ENCODE measurements around the gene CTDSPL2. TPM values are rescaled to one million over a fixed set of nuclear protein-coding genes. Genes with fewer than 3 reads are reported as not detected.

The CTDSPL2 gene
- total and polyA plus RNA-seq, 2 experiments from 2014 or later: 42.2 to 86.2 TPM

DNA sequence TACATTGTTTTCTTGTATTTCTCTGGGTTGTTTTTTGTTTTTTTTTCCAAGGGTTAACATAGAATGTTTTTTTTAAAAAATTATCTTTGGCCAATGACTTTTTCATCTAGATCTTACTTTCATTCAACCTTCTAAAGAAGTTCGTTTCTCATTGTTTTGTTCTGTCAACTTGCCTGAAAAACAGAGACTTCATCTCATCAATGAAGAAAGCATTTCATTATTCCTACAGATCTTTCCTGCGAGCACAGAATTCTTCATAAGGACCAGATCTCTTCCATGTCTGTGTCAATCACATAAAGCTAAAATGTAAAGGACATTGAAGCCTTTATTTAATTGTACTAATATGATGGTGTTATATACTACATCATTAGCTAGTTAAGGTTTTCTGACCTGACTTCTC is 99.8 kb downstream of the CTDSPL2 start:
- H2AFZ ChIP-seq: no peak overlapping the region
- no peak overlapping the region for H3K4me3 Mint-ChIP-seq
- no peak for ATAC-seq
- no peak overlapping the region for H3K27ac Mint-ChIP-seq
- no peaks in the 10 kb centered on the region for H3K4me1 Mint-ChIP-seq
- H3F3A ChIP-seq (replicated peaks; ENCODE audit: low read depth): 0 out of 2 replicates have a peak, but pooled peaks cover 5% of the 10 kb centered on the region
- peaks cover 4% of the 10 kb centered on the region for H3K27me3 Mint-ChIP-seq (ENCODE audit: insufficient read depth, low read depth, poor library complexity)
- peaks cover 4% of the 10 kb centered on the region; the same call in 1 of the 2 replicates for H4K20me1 ChIP-seq (replicated peaks; ENCODE audit: insufficient read depth)
- H3K27ac ChIP-seq (ENCODE audit: low read depth): no peak overlapping the region
- no peaks in the 10 kb centered on the region for H3K79me2 ChIP-seq (replicated peaks; ENCODE audit: insufficient read depth)
- H3K4me2 ChIP-seq: no peak overlapping the region
- peaks cover 19% of the 10 kb centered on the region; the same call in 2 of the 3 replicates for H3K36me3 Mint-ChIP-seq (ENCODE audit: low read depth)
- H3K9me2 ChIP-seq (ENCODE audit: insufficient read depth): no peaks in the 10 kb centered on the region
- DNase-seq (ENCODE audit: low spot score): no peak
- no peaks in the 10 kb centered on the region for H3K27me3 ChIP-seq (ENCODE audit: insufficient read depth)
- no peak for TF ChIP-seq NANOG (IDR thresholded peaks at IDR 0.05; ENCODE audit: borderline replicate concordance)
- TF ChIP-seq ZNF114 (CRISPR knock-in tag; IDR thresholded peaks at IDR 0.05): no peak
- TF ChIP-seq EZH2phosphoT487 (IDR thresholded peaks at IDR 0.05; ENCODE audit: unreplicated experiment): no peak
- TF ChIP-seq CREB1 (CRISPR knock-in tag; IDR thresholded peaks at IDR 0.05; ENCODE audit: low read depth): no peak
- TF ChIP-seq STAT1 (IDR thresholded peaks at IDR 0.05; ENCODE audit: unreplicated experiment): no peak
- TF ChIP-seq, protein P1, sequence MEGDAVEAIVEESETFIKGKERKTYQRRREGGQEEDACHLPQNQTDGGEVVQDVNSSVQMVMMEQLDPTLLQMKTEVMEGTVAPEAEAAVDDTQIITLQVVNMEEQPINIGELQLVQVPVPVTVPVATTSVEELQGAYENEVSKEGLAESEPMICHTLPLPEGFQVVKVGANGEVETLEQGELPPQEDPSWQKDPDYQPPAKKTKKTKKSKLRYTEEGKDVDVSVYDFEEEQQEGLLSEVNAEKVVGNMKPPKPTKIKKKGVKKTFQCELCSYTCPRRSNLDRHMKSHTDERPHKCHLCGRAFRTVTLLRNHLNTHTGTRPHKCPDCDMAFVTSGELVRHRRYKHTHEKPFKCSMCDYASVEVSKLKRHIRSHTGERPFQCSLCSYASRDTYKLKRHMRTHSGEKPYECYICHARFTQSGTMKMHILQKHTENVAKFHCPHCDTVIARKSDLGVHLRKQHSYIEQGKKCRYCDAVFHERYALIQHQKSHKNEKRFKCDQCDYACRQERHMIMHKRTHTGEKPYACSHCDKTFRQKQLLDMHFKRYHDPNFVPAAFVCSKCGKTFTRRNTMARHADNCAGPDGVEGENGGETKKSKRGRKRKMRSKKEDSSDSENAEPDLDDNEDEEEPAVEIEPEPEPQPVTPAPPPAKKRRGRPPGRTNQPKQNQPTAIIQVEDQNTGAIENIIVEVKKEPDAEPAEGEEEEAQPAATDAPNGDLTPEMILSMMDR (conservative IDR thresholded peaks at IDR 0.05; ENCODE audit: low read depth in 2 of 2): no peak
- TF ChIP-seq, protein P2, sequence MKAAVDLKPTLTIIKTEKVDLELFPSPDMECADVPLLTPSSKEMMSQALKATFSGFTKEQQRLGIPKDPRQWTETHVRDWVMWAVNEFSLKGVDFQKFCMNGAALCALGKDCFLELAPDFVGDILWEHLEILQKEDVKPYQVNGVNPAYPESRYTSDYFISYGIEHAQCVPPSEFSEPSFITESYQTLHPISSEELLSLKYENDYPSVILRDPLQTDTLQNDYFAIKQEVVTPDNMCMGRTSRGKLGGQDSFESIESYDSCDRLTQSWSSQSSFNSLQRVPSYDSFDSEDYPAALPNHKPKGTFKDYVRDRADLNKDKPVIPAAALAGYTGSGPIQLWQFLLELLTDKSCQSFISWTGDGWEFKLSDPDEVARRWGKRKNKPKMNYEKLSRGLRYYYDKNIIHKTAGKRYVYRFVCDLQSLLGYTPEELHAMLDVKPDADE (IDR thresholded peaks at IDR 0.05): no peak
- TF ChIP-seq EZH2 (IDR thresholded peaks at IDR 0.05; ENCODE audit: low read depth, unreplicated experiment): no peak
- TF ChIP-seq, protein P3, sequence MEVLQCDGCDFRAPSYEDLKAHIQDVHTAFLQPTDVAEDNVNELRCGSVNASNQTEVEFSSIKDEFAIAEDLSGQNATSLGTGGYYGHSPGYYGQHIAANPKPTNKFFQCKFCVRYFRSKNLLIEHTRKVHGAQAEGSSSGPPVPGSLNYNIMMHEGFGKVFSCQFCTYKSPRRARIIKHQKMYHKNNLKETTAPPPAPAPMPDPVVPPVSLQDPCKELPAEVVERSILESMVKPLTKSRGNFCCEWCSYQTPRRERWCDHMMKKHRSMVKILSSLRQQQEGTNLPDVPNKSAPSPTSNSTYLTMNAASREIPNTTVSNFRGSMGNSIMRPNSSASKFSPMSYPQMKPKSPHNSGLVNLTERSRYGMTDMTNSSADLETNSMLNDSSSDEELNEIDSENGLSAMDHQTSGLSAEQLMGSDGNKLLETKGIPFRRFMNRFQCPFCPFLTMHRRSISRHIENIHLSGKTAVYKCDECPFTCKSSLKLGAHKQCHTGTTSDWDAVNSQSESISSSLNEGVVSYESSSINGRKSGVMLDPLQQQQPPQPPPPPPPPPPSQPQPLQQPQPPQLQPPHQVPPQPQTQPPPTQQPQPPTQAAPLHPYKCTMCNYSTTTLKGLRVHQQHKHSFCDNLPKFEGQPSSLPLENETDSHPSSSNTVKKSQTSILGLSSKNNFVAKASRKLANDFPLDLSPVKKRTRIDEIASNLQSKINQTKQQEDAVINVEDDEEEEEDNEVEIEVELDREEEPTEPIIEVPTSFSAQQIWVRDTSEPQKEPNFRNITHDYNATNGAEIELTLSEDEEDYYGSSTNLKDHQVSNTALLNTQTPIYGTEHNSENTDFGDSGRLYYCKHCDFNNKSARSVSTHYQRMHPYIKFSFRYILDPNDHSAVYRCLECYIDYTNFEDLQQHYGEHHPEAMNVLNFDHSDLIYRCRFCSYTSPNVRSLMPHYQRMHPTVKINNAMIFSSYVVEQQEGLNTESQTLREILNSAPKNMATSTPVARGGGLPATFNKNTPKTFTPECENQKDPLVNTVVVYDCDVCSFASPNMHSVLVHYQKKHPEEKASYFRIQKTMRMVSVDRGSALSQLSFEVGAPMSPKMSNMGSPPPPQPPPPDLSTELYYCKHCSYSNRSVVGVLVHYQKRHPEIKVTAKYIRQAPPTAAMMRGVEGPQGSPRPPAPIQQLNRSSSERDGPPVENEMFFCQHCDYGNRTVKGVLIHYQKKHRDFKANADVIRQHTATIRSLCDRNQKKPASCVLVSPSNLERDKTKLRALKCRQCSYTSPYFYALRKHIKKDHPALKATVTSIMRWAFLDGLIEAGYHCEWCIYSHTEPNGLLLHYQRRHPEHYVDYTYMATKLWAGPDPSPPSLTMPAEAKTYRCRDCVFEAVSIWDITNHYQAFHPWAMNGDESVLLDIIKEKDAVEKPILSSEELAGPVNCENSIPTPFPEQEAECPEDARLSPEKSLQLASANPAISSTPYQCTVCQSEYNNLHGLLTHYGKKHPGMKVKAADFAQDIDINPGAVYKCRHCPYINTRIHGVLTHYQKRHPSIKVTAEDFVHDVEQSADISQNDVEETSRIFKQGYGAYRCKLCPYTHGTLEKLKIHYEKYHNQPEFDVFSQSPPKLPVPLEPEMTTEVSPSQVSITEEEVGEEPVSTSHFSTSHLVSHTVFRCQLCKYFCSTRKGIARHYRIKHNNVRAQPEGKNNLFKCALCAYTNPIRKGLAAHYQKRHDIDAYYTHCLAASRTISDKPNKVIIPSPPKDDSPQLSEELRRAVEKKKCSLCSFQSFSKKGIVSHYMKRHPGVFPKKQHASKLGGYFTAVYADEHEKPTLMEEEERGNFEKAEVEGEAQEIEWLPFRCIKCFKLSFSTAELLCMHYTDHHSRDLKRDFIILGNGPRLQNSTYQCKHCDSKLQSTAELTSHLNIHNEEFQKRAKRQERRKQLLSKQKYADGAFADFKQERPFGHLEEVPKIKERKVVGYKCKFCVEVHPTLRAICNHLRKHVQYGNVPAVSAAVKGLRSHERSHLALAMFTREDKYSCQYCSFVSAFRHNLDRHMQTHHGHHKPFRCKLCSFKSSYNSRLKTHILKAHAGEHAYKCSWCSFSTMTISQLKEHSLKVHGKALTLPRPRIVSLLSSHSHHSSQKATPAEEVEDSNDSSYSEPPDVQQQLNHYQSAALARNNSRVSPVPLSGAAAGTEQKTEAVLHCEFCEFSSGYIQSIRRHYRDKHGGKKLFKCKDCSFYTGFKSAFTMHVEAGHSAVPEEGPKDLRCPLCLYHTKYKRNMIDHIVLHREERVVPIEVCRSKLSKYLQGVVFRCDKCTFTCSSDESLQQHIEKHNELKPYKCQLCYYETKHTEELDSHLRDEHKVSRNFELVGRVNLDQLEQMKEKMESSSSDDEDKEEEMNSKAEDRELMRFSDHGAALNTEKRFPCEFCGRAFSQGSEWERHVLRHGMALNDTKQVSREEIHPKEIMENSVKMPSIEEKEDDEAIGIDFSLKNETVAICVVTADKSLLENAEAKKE (CRISPR knock-in tag; IDR thresholded peaks at IDR 0.05): no peak
- TF ChIP-seq ZNF331 (CRISPR knock-in tag; IDR thresholded peaks at IDR 0.05; ENCODE audit: low read depth): no peak
- TF ChIP-seq REST (IDR thresholded peaks at IDR 0.05; ENCODE audit: unreplicated experiment): no peak
- no peak for TF ChIP-seq POLR2AphosphoS5 (IDR thresholded peaks at IDR 0.05; ENCODE audit: low read depth)
- no peak for TF ChIP-seq JUNB (IDR thresholded peaks at IDR 0.05; ENCODE audit: unreplicated experiment)
- H3K4me3 ChIP-seq: no peak overlapping the region
- H3K4me1 ChIP-seq (ENCODE audit: insufficient read depth): no peaks in the 10 kb centered on the region
- H3K9me3 Mint-ChIP-seq: no peaks in the 10 kb centered on the region
- peaks cover 17% of the 10 kb centered on the region for H3K36me3 ChIP-seq (ENCODE audit: insufficient read depth)
